Esophagus muscularis mucosa (tissue), 2 donors: ENCODE results near the gene KANSL3.

Experiments
- POLR2A ChIP-seq: fragments of 450-650 bp; IDR thresholded peaks from one replicate; pipeline ENCODE4 v1.6.1; 2017; ENCODE audit warnings: antibody characterized with exemption, moderate library complexity, mild to moderate bottlenecking, low read depth
- POLR2AphosphoS5 ChIP-seq, 2 donors: sonication (generic); formaldehyde crosslinking; IDR thresholded peaks; one replicate each; pipeline ENCODE4 v1.6.1; 2017; ENCODE audit warnings: antibody characterized with exemption in 2 of 2

GRCh38 chr2:96549967-96550786 lies 87.9 kb downstream of the KANSL3 start:
- TF ChIP-seq POLR2AphosphoS5 (IDR thresholded peaks at IDR 0.05) = no peak
- TF ChIP-seq POLR2A = no peak
